SK-N-SH treated with all-trans-retinoic acid at 6 μM for 48 hours (cell line): ENCODE measurements around the gene MZT1.
"Not testable (repeated sequence)": the region's sequence is repeated elsewhere in the genome, so short reads cannot be mapped to it uniquely, and the experiment has no call there.

Experiments used
- ATAC-seq: fragments of 200-7000 bp; cut with Tn5 transposase; 3 replicates; pipeline ENCODE4 v1.9.1; 2020; ENCODE audit warnings: mild to moderate bottlenecking, moderate library complexity
- ARNTL ChIP-seq: fragments of 450-650 bp; formaldehyde crosslinking; IDR thresholded peaks from 2 replicates; pipeline ENCODE4 v1.5.0; 2020; ENCODE audit warnings: low read depth, mild to moderate bottlenecking, moderate library complexity, borderline replicate concordance
- BACH2 ChIP-seq: fragments of 250-450 bp; sonication (Bioruptor Pico); IDR thresholded peaks from 2 replicates; pipeline ENCODE4 v1.9.0; 2021; ENCODE audit warnings: mild to moderate bottlenecking, borderline replicate concordance
- CREB5 ChIP-seq: fragments of 250-450 bp; sonication (Bioruptor Pico); IDR thresholded peaks from 2 replicates; pipeline ENCODE4 v1.5.1; 2020; ENCODE audit warnings: low read depth, mild to moderate bottlenecking, moderate library complexity
- CSDC2 ChIP-seq: fragments of 250-450 bp; sonication (Bioruptor Pico); IDR thresholded peaks from 2 replicates; pipeline ENCODE4 v1.5.0; 2020; ENCODE audit warnings: mild to moderate bottlenecking, moderate library complexity
- ESRRG ChIP-seq: fragments of 250-450 bp; sonication (Bioruptor Pico); IDR thresholded peaks from 2 replicates; pipeline ENCODE4 v1.6.1; 2021; ENCODE audit warnings: mild to moderate bottlenecking
- GLIS3 ChIP-seq: fragments of 250-450 bp; sonication (Bioruptor Pico); IDR thresholded peaks from 2 replicates; pipeline ENCODE4 v1.5.0; 2020; ENCODE audit warnings: mild to moderate bottlenecking, moderate library complexity
- ISL1 ChIP-seq: fragments of 250-450 bp; sonication (Bioruptor Pico); IDR thresholded peaks from 2 replicates; pipeline ENCODE4 v2.1.2; 2022; ENCODE audit warnings: mild to moderate bottlenecking, moderate library complexity
- OSR1 ChIP-seq: fragments of 250-450 bp; sonication (Bioruptor Pico); IDR thresholded peaks from 2 replicates; pipeline ENCODE4 v1.8.0; 2022; ENCODE audit warnings: moderate library complexity, mild to moderate bottlenecking, inconsistent platforms
- PATZ1 ChIP-seq: fragments of 250-450 bp; sonication (Bioruptor Pico); IDR thresholded peaks from 2 replicates; pipeline ENCODE4 v1.8.0; 2020; ENCODE audit warnings: mild to moderate bottlenecking, moderate library complexity, borderline replicate concordance
- POU6F1 ChIP-seq: fragments of 250-450 bp; sonication (Bioruptor Pico); IDR thresholded peaks from 2 replicates; pipeline ENCODE4 v1.8.0; 2021; ENCODE audit warnings: low read depth, mild to moderate bottlenecking, moderate library complexity, borderline replicate concordance
- PPARA ChIP-seq: fragments of 250-450 bp; sonication (Bioruptor Pico); IDR thresholded peaks from 2 replicates; pipeline ENCODE4 v1.5.0; 2020; ENCODE audit warnings: mild to moderate bottlenecking, borderline replicate concordance
- RARB ChIP-seq: fragments of 250-450 bp; sonication (Bioruptor Pico); IDR thresholded peaks from 2 replicates; pipeline ENCODE4 v1.8.0; 2021; ENCODE audit warnings: mild to moderate bottlenecking, moderate library complexity
- SNAI2 ChIP-seq: fragments of 250-450 bp; sonication (Bioruptor Pico); IDR thresholded peaks from 2 replicates; pipeline ENCODE4 v1.5.0; 2020; ENCODE audit warnings: mild to moderate bottlenecking, moderate library complexity
- TOX ChIP-seq: fragments of 250-450 bp; sonication (Bioruptor Pico); IDR thresholded peaks from 2 replicates; pipeline ENCODE4 v1.8.0; 2021; ENCODE audit warnings: mild to moderate bottlenecking, moderate library complexity, borderline replicate concordance
- TSHZ2 ChIP-seq: fragments of 250-450 bp; sonication (Bioruptor Pico); IDR thresholded peaks from 2 replicates; pipeline ENCODE4 v1.5.0; 2020; ENCODE audit warnings: mild to moderate bottlenecking, moderate library complexity
- ZC3H10 ChIP-seq: fragments of 250-450 bp; sonication (Bioruptor Pico); IDR thresholded peaks from 2 replicates; pipeline ENCODE4 v1.5.1; 2021; ENCODE audit warnings: mild to moderate bottlenecking, moderate library complexity
- ZFP3 ChIP-seq: fragments of 250-450 bp; sonication (Bioruptor Pico); IDR thresholded peaks from 2 replicates; pipeline ENCODE4 v1.5.0; 2020; ENCODE audit warnings: mild to moderate bottlenecking, moderate library complexity
- ZFP30 ChIP-seq: fragments of 450-650 bp; formaldehyde crosslinking; IDR thresholded peaks from 2 replicates; pipeline ENCODE4 v1.5.0; 2022; ENCODE audit warnings: mild to moderate bottlenecking, moderate library complexity
- ZNF70 ChIP-seq: fragments of 450-650 bp; formaldehyde crosslinking; IDR thresholded peaks from 2 replicates; pipeline ENCODE4 v1.5.0; 2020; ENCODE audit warnings: mild to moderate bottlenecking, moderate library complexity
- ZNF8 ChIP-seq: fragments of 450-650 bp; formaldehyde crosslinking; IDR thresholded peaks from 2 replicates; pipeline ENCODE4 v1.5.0; 2020; ENCODE audit warnings: mild to moderate bottlenecking, moderate library complexity

The MZT1 gene

GRCh38 chr13:72726726-72727416, 558 bp downstream of the MZT1 start (continued):
- TF ChIP-seq POU6F1 (no peak), PATZ1 (CRISPR knock-in tag) (no peak), SNAI2 (no peak), CSDC2 (CRISPR knock-in tag) (no peak), ARNTL (CRISPR knock-in tag) (no peak), RARB (CRISPR knock-in tag) (no peak), ZNF70 (no peak)

GRCh38 chr13:72726185-72726584, 1.2 kb downstream of the MZT1 start:
- not testable (repeated sequence) for ATAC-seq

- no peak for ATAC-seq
- TF ChIP-seq CSDC2 (CRISPR knock-in tag) (no peak), GLIS3 (no peak), CREB5 (CRISPR knock-in tag) (no peak), ISL1 (CRISPR knock-in tag) (no peak), BACH2 (no peak), TOX (no peak), ZC3H10 (CRISPR knock-in tag) (no peak), ZNF70 (no peak), TSHZ2 (CRISPR knock-in tag) (no peak), ZFP3 (CRISPR knock-in tag) (no peak), POU6F1 (no peak), PATZ1 (CRISPR knock-in tag) (no peak), OSR1 (CRISPR knock-in tag) (no peak), RARB (CRISPR knock-in tag) (no peak), ESRRG (CRISPR knock-in tag) (no peak), ZFP30 (CRISPR knock-in tag) (no peak), ZNF8 (no peak), SNAI2 (no peak), PPARA (CRISPR knock-in tag) (no peak)
- TF ChIP-seq, all 23 proteins: peak for 0
These were observed 10.7 kb downstream of the MZT1 start for GRCh38 chr13:72716776-72717175.
